ENCODE data around the gene MAGI1.
"Not testable (repeated sequence)": the region's sequence is repeated elsewhere in the genome, so short reads cannot be mapped to it uniquely, and the experiment has no call there.

Gene MAGI1

GRCh38 chr3:65896321-65896720, 142.4 kb downstream of the MAGI1 start:
- DNase-seq, result no peak

- DNase-seq, result peak; percentile 16
Measured at GRCh38 chr3:65894679-65895453, 143.9 kb downstream of the MAGI1 start.

GRCh38 chr3:65894126-65894525, 144.6 kb downstream of the MAGI1 start:
- DNase-seq, result no peak

GRCh38 chr3:65893631-65894030, 145.1 kb downstream of the MAGI1 start:
- DNase-seq, result no peak

GRCh38 chr3:65891477-65891876, 147.2 kb downstream of the MAGI1 start:
- DNase-seq, result not testable (repeated sequence)

- DNase-seq, result no peak
Measured at GRCh38 chr3:65890328-65890727, 148.4 kb downstream of the MAGI1 start.

GRCh38 chr3:65889707-65890099, 149.0 kb downstream of the MAGI1 start:
- DNase-seq, result no peak

GRCh38 chr3:65888980-65889706, 149.6 kb downstream of the MAGI1 start:
- DNase-seq, result no peak

GRCh38 chr3:65888196-65888595, 150.5 kb downstream of the MAGI1 start:
- no peak for DNase-seq

GRCh38 chr3:65886391-65886790, 152.3 kb downstream of the MAGI1 start:
- no peak for DNase-seq

GRCh38 chr3:65884071-65884470, 154.6 kb downstream of the MAGI1 start:
- DNase-seq, result no peak

GRCh38 chr3:65883613-65884012, 155.1 kb downstream of the MAGI1 start:
- peak; percentile 76 for DNase-seq

GRCh38 chr3:65880350-65880749, 158.4 kb downstream of the MAGI1 start:
- DNase-seq, result no peak

GRCh38 chr3:65879372-65879771, 159.3 kb downstream of the MAGI1 start:
- DNase-seq, result no peak

GRCh38 chr3:65878831-65879230, 159.9 kb downstream of the MAGI1 start:
- DNase-seq, result peak; percentile 30

- no peak for DNase-seq
Measured at GRCh38 chr3:65877160-65877559, 161.6 kb downstream of the MAGI1 start.

GRCh38 chr3:65876028-65876420, 162.7 kb downstream of the MAGI1 start:
- no peak for DNase-seq

- DNase-seq, result no peak
Measured at GRCh38 chr3:65875393-65876027, 163.2 kb downstream of the MAGI1 start.

GRCh38 chr3:65873869-65874268, 164.8 kb downstream of the MAGI1 start:
- no peak for DNase-seq

GRCh38 chr3:65873028-65873427, 165.7 kb downstream of the MAGI1 start:
- DNase-seq, result no peak

GRCh38 chr3:65871305-65872141, 167.2 kb downstream of the MAGI1 start:
- DNase-seq, result peak; percentile 34

- DNase-seq, result no peak
Measured at GRCh38 chr3:65869798-65870197, 168.9 kb downstream of the MAGI1 start.

All from DMS153 (cell line).